Measurements from ENCODE around the gene SMOC2. TPM values are rescaled to one million over a fixed set of nuclear protein-coding genes. Genes with fewer than 3 reads are reported as not detected.

The SMOC2 gene
- total RNA-seq, 6 experiments from 2014 or later = 0.42 to 3.5 (median 1.2) TPM

- ATAC-seq = no peak
- Histone ChIP-seq H3K4me3 (no peak overlapping the region), H3K4me1 (no peaks in the 10 kb centered on the region), H3K27me3 (no peaks in the 10 kb centered on the region), H3K9me3 (no peaks in the 10 kb centered on the region), H3K27ac (no peak overlapping the region), H3K36me3 (no peaks in the 10 kb centered on the region)
- intact Hi-C loops (cut with DNase I) = no loop called here
- 64% methylated on average over 3 of the region's 21 CpGs for WGBS (ENCODE audit: insufficient coverage, low coverage, low lambda C conversion rate, missing lambda C conversion rate)
- TF ChIP-seq CTCF (IDR thresholded peaks at IDR 0.05) = no peak
- TF ChIP-seq POLR2A (IDR thresholded peaks at IDR 0.05) = no peak
- no peak for DNase-seq
Observed at GRCh38 chr6:168411130-168411529, 29.9 kb upstream of the SMOC2 start.

- 78% methylated on average over 10 of the region's 28 CpGs for WGBS (ENCODE audit: insufficient coverage, low coverage, low lambda C conversion rate, missing lambda C conversion rate)
- H3K27me3 ChIP-seq = no peaks in the 10 kb centered on the region
- no peak overlapping the region for H3K4me3 ChIP-seq
- no peaks in the 10 kb centered on the region for H3K4me1 ChIP-seq
- TF ChIP-seq CTCF (IDR thresholded peaks at IDR 0.05) (no peak), POLR2A (IDR thresholded peaks at IDR 0.05) (no peak)
- ATAC-seq (no peak), DNase-seq (no peak)
- H3K36me3 ChIP-seq = no peaks in the 10 kb centered on the region
- H3K9me3 ChIP-seq = no peaks in the 10 kb centered on the region
- intact Hi-C loops (cut with DNase I) = no loop called here
- no peak overlapping the region for H3K27ac ChIP-seq
Observed at GRCh38 chr6:168411793-168412192, 29.2 kb upstream of the SMOC2 start.

- Histone ChIP-seq H3K27me3 (no peaks in the 10 kb centered on the region), H3K9me3 (no peaks in the 10 kb centered on the region), H3K27ac (no peak overlapping the region), H3K36me3 (no peaks in the 10 kb centered on the region), H3K4me1 (no peaks in the 10 kb centered on the region), H3K4me3 (no peak overlapping the region)
- ATAC-seq (no peak), DNase-seq (no peak)
- 91% methylated on average over 9 of the region's 18 CpGs for WGBS (ENCODE audit: insufficient coverage, low coverage, low lambda C conversion rate, missing lambda C conversion rate)
- no peak for TF ChIP-seq CTCF (IDR thresholded peaks at IDR 0.05)
- no peak for TF ChIP-seq POLR2A (IDR thresholded peaks at IDR 0.05)
- intact Hi-C loops (cut with DNase I) = no loop called here
Observed at GRCh38 chr6:168412456-168412855, 28.5 kb upstream of the SMOC2 start.

GRCh38 chr6:168413018-168413720 is 27.8 kb upstream of the SMOC2 start:
- ATAC-seq (no peak), DNase-seq (no peak)
- Histone ChIP-seq H3K27ac (no peak overlapping the region), H3K4me1 (no peaks in the 10 kb centered on the region), H3K36me3 (no peaks in the 10 kb centered on the region), H3K4me3 (no peak overlapping the region), H3K27me3 (no peaks in the 10 kb centered on the region), H3K9me3 (no peaks in the 10 kb centered on the region)
- intact Hi-C loops (cut with DNase I) = no loop called here
- TF ChIP-seq POLR2A (IDR thresholded peaks at IDR 0.05) (no peak), CTCF (IDR thresholded peaks at IDR 0.05) (no peak)
- WGBS (ENCODE audit: insufficient coverage, low coverage, low lambda C conversion rate, missing lambda C conversion rate) = 96% methylated on average over 52 of the region's 59 CpGs
